ENCODE measurements around the gene PGA4. TPM values are rescaled to one million over a fixed set of nuclear protein-coding genes. Genes with fewer than 3 reads are reported as not detected.
"Not testable (repeated sequence)": the region's sequence is repeated elsewhere in the genome, so short reads cannot be mapped to it uniquely, and the experiment has no call there.

PGA4 gene
- total RNA-seq: 0.67 TPM
- long read RNA-seq, partial matches to known transcripts: 1 of 1 reads
- long read RNA-seq, other reads (novel, unspliced or antisense): 0 of 1 reads

GRCh38 chr11:61222047-61222446 lies at the start of gene PGA4:
Gene PGA4 (plus strand): TSS chr11:61222347. CDS start chr11:61222401, 54 bp downstream.
- DNase-seq; H3K4me3 ChIP-seq; H3K36me3 ChIP-seq; H3K27ac ChIP-seq; ATAC-seq; H3K4me1 ChIP-seq; intact Hi-C loops (cut with DNase I); H3K9me3 ChIP-seq; H3K27me3 ChIP-seq: not testable (repeated sequence)

- intact Hi-C loops (cut with DNase I): no loop called here
- ATAC-seq (peak; percentile 39), DNase-seq (no peak)
- H3K9me3 ChIP-seq: no peaks in the 10 kb centered on the region
- H3K36me3 ChIP-seq: no peaks in the 10 kb centered on the region
- H3K4me3 ChIP-seq: no peak overlapping the region
- no peak for TF ChIP-seq CTCF (IDR thresholded peaks at IDR 0.05)
- H3K27me3 ChIP-seq: no peaks in the 10 kb centered on the region
- no peak overlapping the region for H3K27ac ChIP-seq
- peaks cover 3% of the 10 kb centered on the region for H3K4me1 ChIP-seq
These were observed 49.8 kb upstream of the PGA4 start for GRCh38 chr11:61172356-61172755.

GRCh38 chr11:61172888-61173287 lies 49.3 kb upstream of the PGA4 start:
- DNase-seq (no peak), ATAC-seq (no peak)
- Histone ChIP-seq H3K27ac (no peak overlapping the region), H3K36me3 (no peaks in the 10 kb centered on the region), H3K4me1 (peaks cover 3% of the 10 kb centered on the region), H3K4me3 (no peak overlapping the region), H3K9me3 (no peaks in the 10 kb centered on the region), H3K27me3 (no peaks in the 10 kb centered on the region)
- intact Hi-C loops (cut with DNase I): no loop called here
- TF ChIP-seq CTCF (IDR thresholded peaks at IDR 0.05): no peak

GRCh38 chr11:61173456-61173855 lies 48.7 kb upstream of the PGA4 start:
- peak; percentile 43 for ATAC-seq
- Histone ChIP-seq H3K27ac (no peak overlapping the region), H3K4me3 (no peak overlapping the region), H3K9me3 (no peaks in the 10 kb centered on the region), H3K36me3 (no peaks in the 10 kb centered on the region), H3K27me3 (no peaks in the 10 kb centered on the region), H3K4me1 (peaks cover 3% of the 10 kb centered on the region)
- intact Hi-C loops (cut with DNase I): no loop called here
- TF ChIP-seq CTCF (IDR thresholded peaks at IDR 0.05): no peak
- no peak for DNase-seq

- Histone ChIP-seq H3K9me3 (no peaks in the 10 kb centered on the region), H3K4me3 (no peak overlapping the region), H3K27ac (no peak overlapping the region), H3K36me3 (no peaks in the 10 kb centered on the region), H3K4me1 (peaks cover 3% of the 10 kb centered on the region), H3K27me3 (no peaks in the 10 kb centered on the region)
- no peak for TF ChIP-seq CTCF (IDR thresholded peaks at IDR 0.05)
- DNase-seq: no peak
- intact Hi-C loops (cut with DNase I): no loop called here
- ATAC-seq: no peak
These were observed 47.9 kb upstream of the PGA4 start for GRCh38 chr11:61174273-61174672.

- ATAC-seq (no peak), DNase-seq (no peak)
- no peak overlapping the region for H3K4me3 ChIP-seq
- no peak overlapping the region for H3K27ac ChIP-seq
- peaks cover 3% of the 10 kb centered on the region for H3K4me1 ChIP-seq
- H3K9me3 ChIP-seq: no peaks in the 10 kb centered on the region
- no peaks in the 10 kb centered on the region for H3K27me3 ChIP-seq
- no peaks in the 10 kb centered on the region for H3K36me3 ChIP-seq
- TF ChIP-seq CTCF (IDR thresholded peaks at IDR 0.05): no peak
- intact Hi-C loops (cut with DNase I): no loop called here
These were observed 47.2 kb upstream of the PGA4 start for GRCh38 chr11:61174949-61175348.

Measured in upper lobe of right lung (tissue), 1 donor.